ENCODE results near the gene CHST1. TPM values are rescaled to one million over a fixed set of nuclear protein-coding genes. Genes with fewer than 3 reads are reported as not detected.

Gene CHST1
- total and polyA plus RNA-seq, 2 experiments from 2014 or later = 0.84 to 2.7 TPM

- TF ChIP-seq ZNF462 (CRISPR knock-in tag; IDR thresholded peaks at IDR 0.05) (no peak), ZNF114 (CRISPR knock-in tag; IDR thresholded peaks at IDR 0.05) (no peak), NANOG (IDR thresholded peaks at IDR 0.05; ENCODE audit: borderline replicate concordance) (no peak), JUNB (IDR thresholded peaks at IDR 0.05; ENCODE audit: unreplicated experiment) (no peak), EZH2phosphoT487 (IDR thresholded peaks at IDR 0.05; ENCODE audit: unreplicated experiment) (no peak), STAT1 (IDR thresholded peaks at IDR 0.05; ENCODE audit: unreplicated experiment) (no peak), EZH2 (IDR thresholded peaks at IDR 0.05; ENCODE audit: low read depth, unreplicated experiment) (no peak), ZNF331 (CRISPR knock-in tag; IDR thresholded peaks at IDR 0.05; ENCODE audit: low read depth) (no peak), CREB1 (CRISPR knock-in tag; IDR thresholded peaks at IDR 0.05; ENCODE audit: low read depth) (no peak)
These were observed 3.7 kb upstream of the CHST1 start (continued) for GRCh38 chr11:45669146-45669545.

- Histone ChIP-seq H3K9me2 (ENCODE audit: insufficient read depth) (no peaks in the 10 kb centered on the region), H3K79me2 (replicated peaks; ENCODE audit: insufficient read depth) (no peaks in the 10 kb centered on the region), H3K36me3 (ENCODE audit: insufficient read depth) (no peaks in the 10 kb centered on the region), H3K4me1 (ENCODE audit: insufficient read depth) (peaks cover 11% of the 10 kb centered on the region), H3K27me3 (ENCODE audit: insufficient read depth) (peaks cover 40% of the 10 kb centered on the region), H4K20me1 (replicated peaks; ENCODE audit: insufficient read depth) (no peaks in the 10 kb centered on the region), H2AFZ (no peak overlapping the region; the same call in 1 of the 2 replicates), H3K4me2 (no peak overlapping the region), H3K27ac (ENCODE audit: low read depth) (no peak overlapping the region), H3F3A (replicated peaks; ENCODE audit: low read depth) (no peaks in the 10 kb centered on the region), H3K4me3 (no peak overlapping the region)
- no peak for ATAC-seq
- H3K27ac Mint-ChIP-seq = no peak overlapping the region
- H3K36me3 Mint-ChIP-seq (ENCODE audit: low read depth) = no peaks in the 10 kb centered on the region
- H3K4me3 Mint-ChIP-seq = no peak overlapping the region
- peaks cover 19% of the 10 kb centered on the region for H3K4me1 Mint-ChIP-seq
- H3K27me3 Mint-ChIP-seq (ENCODE audit: insufficient read depth, low read depth, poor library complexity) = peaks cover 40% of the 10 kb centered on the region
- no peaks in the 10 kb centered on the region for H3K9me3 Mint-ChIP-seq
- no peak for DNase-seq (ENCODE audit: low spot score)
- no peak for TF ChIP-seq POLR2AphosphoS5 (IDR thresholded peaks at IDR 0.05; ENCODE audit: low read depth)
- no peak for TF ChIP-seq ZNF462 (CRISPR knock-in tag; IDR thresholded peaks at IDR 0.05)
These were observed 2.7 kb upstream of the CHST1 start for GRCh38 chr11:45667929-45668680.

Measured in GM23338 (cell line).